HL-60 (cell line): ENCODE data around the gene S100A9.

Source experiments
- DNase-seq, 2 experiments: peaks; one replicate each; pipeline ENCODE4 v3.0.0-alpha.2; 2010 to 2020; ENCODE audit warnings: low read depth in 1 of 2, low spot score in 1 of 2
- H3K27ac ChIP-seq: fragments of 250-450 bp; sonication (Bioruptor Pico); replicated peaks from 2 replicates; pipeline ENCODE4 v1.5.1; 2020; ENCODE audit warnings: mild to moderate bottlenecking, moderate library complexity
- H3K27me3 ChIP-seq: fragments of 250-450 bp; sonication (Bioruptor Pico); 2 replicates; pipeline ENCODE4 v1.5.1; 2021; ENCODE audit warnings: mild to moderate bottlenecking, moderate library complexity; ENCODE audit not compliant: insufficient read depth, poor library complexity, severe bottlenecking
- H3K4me3 ChIP-seq: replicated peaks from 2 replicates; pipeline ENCODE4 v1.5.1; 2011; ENCODE audit warnings: mild to moderate bottlenecking, control low read depth, low read length; ENCODE audit not compliant: insufficient read depth
- GABPA ChIP-seq: IDR thresholded peaks from 2 replicates; pipeline ENCODE4 v1.6.1; 2012; ENCODE audit warnings: low read depth
- POLR2AphosphoS5 ChIP-seq: IDR thresholded peaks from 2 replicates; pipeline ENCODE4 v1.6.1; 2012; ENCODE audit warnings: low read depth
- SPI1 ChIP-seq: IDR thresholded peaks from 2 replicates; pipeline ENCODE4 v1.6.1; 2012; ENCODE audit warnings: low read depth, mild to moderate bottlenecking, borderline replicate concordance
- TF ChIP-seq, protein P1 (sequence below): IDR thresholded peaks from 2 replicates; pipeline ENCODE4 v1.6.1; 2012; ENCODE audit warnings: low read depth; ENCODE audit not compliant: insufficient replicate concordance
- TF ChIP-seq, protein P2 (sequence below): IDR thresholded peaks from one replicate; pipeline ENCODE4 v1.5.1; 2011; ENCODE audit warnings: low read length, control low read depth, inconsistent platforms; ENCODE audit not compliant: insufficient read depth

The S100A9 gene

DNA sequence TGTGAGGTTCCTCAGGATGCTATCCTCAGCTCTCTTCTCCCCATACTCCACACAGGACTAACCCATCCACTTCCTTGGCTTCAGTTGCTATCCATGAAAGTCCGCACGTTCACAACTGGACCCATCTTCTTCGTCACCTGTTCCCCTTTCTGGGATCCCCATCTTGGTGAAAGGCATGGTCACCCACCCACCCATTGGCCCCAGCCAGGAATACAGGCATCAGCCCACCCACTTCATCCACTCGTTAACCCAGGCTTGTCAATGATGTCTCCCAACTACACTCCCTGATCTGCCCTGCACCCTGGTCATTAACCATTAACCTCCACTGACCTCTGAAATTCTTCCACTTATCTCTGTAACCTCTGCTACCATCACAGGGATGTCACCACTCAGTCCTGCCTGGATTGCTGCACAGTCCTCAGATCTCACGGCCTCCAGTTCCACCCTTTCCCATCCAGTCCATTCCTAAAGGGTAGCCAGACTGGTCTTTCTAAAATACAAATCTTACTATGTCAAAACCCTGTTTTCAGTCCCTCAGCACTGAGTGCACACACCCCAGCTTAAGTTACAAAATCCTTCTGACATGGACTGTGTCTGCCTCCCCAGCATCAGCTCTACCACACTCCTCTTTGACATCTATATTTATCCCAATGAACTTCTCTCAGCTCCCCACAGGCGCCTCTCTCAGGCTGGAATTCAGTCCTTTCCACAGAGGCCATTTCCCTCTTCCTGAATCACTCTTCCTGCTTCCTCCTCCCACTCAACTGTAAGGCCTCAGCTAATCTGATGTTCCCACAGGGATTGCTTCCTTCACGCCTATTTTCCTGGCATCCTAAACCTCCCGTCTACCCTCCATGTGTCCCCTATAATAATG, 19.4 kb upstream of the S100A9 start:
- H3K27ac ChIP-seq: no peak overlapping the region
- DNase-seq: no peak
- no peaks in the 10 kb centered on the region for H3K27me3 ChIP-seq
- no peak overlapping the region for H3K4me3 ChIP-seq
- TF ChIP-seq, protein P1, sequence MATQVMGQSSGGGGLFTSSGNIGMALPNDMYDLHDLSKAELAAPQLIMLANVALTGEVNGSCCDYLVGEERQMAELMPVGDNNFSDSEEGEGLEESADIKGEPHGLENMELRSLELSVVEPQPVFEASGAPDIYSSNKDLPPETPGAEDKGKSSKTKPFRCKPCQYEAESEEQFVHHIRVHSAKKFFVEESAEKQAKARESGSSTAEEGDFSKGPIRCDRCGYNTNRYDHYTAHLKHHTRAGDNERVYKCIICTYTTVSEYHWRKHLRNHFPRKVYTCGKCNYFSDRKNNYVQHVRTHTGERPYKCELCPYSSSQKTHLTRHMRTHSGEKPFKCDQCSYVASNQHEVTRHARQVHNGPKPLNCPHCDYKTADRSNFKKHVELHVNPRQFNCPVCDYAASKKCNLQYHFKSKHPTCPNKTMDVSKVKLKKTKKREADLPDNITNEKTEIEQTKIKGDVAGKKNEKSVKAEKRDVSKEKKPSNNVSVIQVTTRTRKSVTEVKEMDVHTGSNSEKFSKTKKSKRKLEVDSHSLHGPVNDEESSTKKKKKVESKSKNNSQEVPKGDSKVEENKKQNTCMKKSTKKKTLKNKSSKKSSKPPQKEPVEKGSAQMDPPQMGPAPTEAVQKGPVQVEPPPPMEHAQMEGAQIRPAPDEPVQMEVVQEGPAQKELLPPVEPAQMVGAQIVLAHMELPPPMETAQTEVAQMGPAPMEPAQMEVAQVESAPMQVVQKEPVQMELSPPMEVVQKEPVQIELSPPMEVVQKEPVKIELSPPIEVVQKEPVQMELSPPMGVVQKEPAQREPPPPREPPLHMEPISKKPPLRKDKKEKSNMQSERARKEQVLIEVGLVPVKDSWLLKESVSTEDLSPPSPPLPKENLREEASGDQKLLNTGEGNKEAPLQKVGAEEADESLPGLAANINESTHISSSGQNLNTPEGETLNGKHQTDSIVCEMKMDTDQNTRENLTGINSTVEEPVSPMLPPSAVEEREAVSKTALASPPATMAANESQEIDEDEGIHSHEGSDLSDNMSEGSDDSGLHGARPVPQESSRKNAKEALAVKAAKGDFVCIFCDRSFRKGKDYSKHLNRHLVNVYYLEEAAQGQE: no peak
- TF ChIP-seq, protein P2, sequence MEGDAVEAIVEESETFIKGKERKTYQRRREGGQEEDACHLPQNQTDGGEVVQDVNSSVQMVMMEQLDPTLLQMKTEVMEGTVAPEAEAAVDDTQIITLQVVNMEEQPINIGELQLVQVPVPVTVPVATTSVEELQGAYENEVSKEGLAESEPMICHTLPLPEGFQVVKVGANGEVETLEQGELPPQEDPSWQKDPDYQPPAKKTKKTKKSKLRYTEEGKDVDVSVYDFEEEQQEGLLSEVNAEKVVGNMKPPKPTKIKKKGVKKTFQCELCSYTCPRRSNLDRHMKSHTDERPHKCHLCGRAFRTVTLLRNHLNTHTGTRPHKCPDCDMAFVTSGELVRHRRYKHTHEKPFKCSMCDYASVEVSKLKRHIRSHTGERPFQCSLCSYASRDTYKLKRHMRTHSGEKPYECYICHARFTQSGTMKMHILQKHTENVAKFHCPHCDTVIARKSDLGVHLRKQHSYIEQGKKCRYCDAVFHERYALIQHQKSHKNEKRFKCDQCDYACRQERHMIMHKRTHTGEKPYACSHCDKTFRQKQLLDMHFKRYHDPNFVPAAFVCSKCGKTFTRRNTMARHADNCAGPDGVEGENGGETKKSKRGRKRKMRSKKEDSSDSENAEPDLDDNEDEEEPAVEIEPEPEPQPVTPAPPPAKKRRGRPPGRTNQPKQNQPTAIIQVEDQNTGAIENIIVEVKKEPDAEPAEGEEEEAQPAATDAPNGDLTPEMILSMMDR: no peak
- TF ChIP-seq POLR2AphosphoS5 (no peak), GABPA (no peak), SPI1 (no peak)

DNA sequence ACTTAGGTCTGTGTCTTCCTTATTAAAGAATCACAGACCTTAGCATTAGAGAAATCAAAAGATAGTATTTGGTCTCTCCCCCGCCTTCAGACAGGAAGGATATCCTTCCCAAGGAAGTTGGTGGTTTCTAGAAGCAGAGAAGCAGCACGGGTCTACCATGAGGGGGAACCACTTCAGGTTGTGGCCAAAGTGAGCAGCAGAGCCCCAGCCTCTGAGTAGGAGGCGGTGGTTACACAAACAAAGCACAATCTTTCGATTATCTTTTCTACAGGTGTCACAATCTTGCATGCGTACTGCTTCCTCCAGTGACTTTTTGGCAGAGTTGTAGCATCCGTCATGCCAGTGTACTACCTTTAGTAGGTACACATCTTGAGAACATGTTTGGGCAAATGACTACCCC, 17.9 kb upstream of the S100A9 start:
- DNase-seq: peak in 1 of 2 experiments; percentile 27
- no peak overlapping the region for H3K4me3 ChIP-seq
- TF ChIP-seq GABPA: no peak
- TF ChIP-seq, protein P1: no peak
- no peak for TF ChIP-seq SPI1
- TF ChIP-seq, protein P2: no peak
- TF ChIP-seq POLR2AphosphoS5: no peak
- H3K27ac ChIP-seq: no peak overlapping the region
- H3K27me3 ChIP-seq: no peaks in the 10 kb centered on the region

DNA sequence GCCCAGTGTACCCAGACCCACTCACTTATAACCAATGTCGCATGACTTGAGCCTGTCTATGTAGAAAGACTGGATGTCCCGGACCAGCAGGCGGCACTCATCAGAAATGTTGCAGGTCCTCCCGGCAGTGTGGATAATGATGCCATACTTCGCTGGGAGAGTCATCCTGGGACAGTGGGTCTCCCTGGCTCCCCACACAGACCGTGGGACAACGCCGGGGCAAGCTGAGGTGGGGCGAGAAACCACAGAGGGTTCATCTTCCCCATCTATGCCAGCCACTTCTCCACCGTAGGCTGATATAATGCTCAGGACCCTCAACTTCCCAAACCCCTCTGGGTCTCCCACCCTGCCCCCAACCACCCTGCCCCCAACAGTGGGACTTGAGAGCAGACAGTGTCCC, 17.3 kb upstream of the S100A9 start:
- Histone ChIP-seq H3K27me3 (no peaks in the 10 kb centered on the region), H3K4me3 (no peak overlapping the region), H3K27ac (no peak overlapping the region)
- TF ChIP-seq, protein P2: no peak
- TF ChIP-seq SPI1 (no peak), POLR2AphosphoS5 (no peak), GABPA (no peak)
- TF ChIP-seq, protein P1: no peak
- no peak for DNase-seq
